K562 (cell line): ENCODE results near the gene COQ7.

Source experiments
- BCLAF1 ChIP-seq, 2 experiments: fragments of 450-650 bp in 1 of 2; IDR thresholded peaks; 2 replicates each; pipeline ENCODE4 v1.6.1; 2011 to 2017; ENCODE audit warnings: low read depth in 2 of 2, antibody characterized with exemption in 1 of 2, borderline replicate concordance in 1 of 2, low read length in 1 of 2, mild to moderate bottlenecking in 1 of 2, mixed read lengths in 1 of 2; ENCODE audit not compliant: control insufficient read depth in 1 of 2
- ESRRA ChIP-seq: fragments of 450-650 bp; IDR thresholded peaks from 2 replicates; pipeline ENCODE4 v1.6.1; 2014; ENCODE audit warnings: low read depth, mild to moderate bottlenecking, moderate library complexity, borderline replicate concordance
- EZH2 ChIP-seq: IDR thresholded peaks from 2 replicates; pipeline ENCODE4 v1.6.1; 2012; ENCODE audit warnings: low read depth, mild to moderate bottlenecking, inconsistent platforms, low read length, borderline replicate concordance
- HNRNPK ChIP-seq: fragments of 200-400 bp; formaldehyde crosslinking; IDR thresholded peaks from one replicate; pipeline ENCODE4 v1.6.1; 2018; ENCODE audit warnings: mild to moderate bottlenecking, low read depth, low read length; ENCODE audit not compliant: poor library complexity, severe bottlenecking
- MAZ ChIP-seq, 2 experiments: fragments of 450-650 bp in 1 of 2; sonication (generic) in 1 of 2; formaldehyde crosslinking; IDR thresholded peaks in 1 of 2; conservative IDR thresholded peaks in 1 of 2; 2 replicates each; pipeline versions ENCODE4 v1.4.0 to v1.5.0; 2020; ENCODE audit warnings: mild to moderate bottlenecking in 1 of 2, missing genetic modification reagents in 1 of 2
- NKRF ChIP-seq: fragments of 450-650 bp; IDR thresholded peaks from 2 replicates; pipeline ENCODE4 v1.6.1; 2016; ENCODE audit warnings: borderline replicate concordance
- NR1H2 ChIP-seq: sonication (generic); formaldehyde crosslinking; IDR thresholded peaks from 2 replicates; pipeline ENCODE4 v1.4.0; 2020; ENCODE audit warnings: mild to moderate bottlenecking, missing genetic modification reagents
- NUFIP1 ChIP-seq: fragments of 450-650 bp; IDR thresholded peaks from 2 replicates; pipeline ENCODE4 v1.6.1; 2018; ENCODE audit not compliant: partially characterized antibody
- POLR2A ChIP-seq: fragments of 450-650 bp; conservative IDR thresholded peaks from 2 replicates; pipeline ENCODE4 v1.6.1; 2016
- RBM22 ChIP-seq: fragments of 200-400 bp; formaldehyde crosslinking; IDR thresholded peaks from 2 replicates; pipeline ENCODE4 v1.6.1; 2018; ENCODE audit warnings: low read length, low read depth; ENCODE audit not compliant: poor library complexity, severe bottlenecking
- SNRNP70 ChIP-seq: fragments of 200-400 bp; formaldehyde crosslinking; optimal IDR thresholded peaks from 2 replicates; pipeline ENCODE3; 2017; ENCODE audit warnings: low read depth, low read length
- TRIM28 ChIP-seq: fragments of 450-650 bp; IDR thresholded peaks from 2 replicates; pipeline ENCODE4 v1.6.1; 2017
- ZNF224 ChIP-seq: sonication (generic); formaldehyde crosslinking; IDR thresholded peaks from 2 replicates; pipeline ENCODE4 v1.8.0; 2022; ENCODE audit warnings: mild to moderate bottlenecking, missing genetic modification reagents
- TF ChIP-seq, protein P1 (sequence below), 3 experiments: IDR thresholded peaks in 2 of 3; conservative IDR thresholded peaks in 1 of 3; 2 replicates each; pipeline ENCODE4 v1.5.1; 2011 to 2012; ENCODE audit warnings: low read length in 3 of 3, mild to moderate bottlenecking in 3 of 3, control low read depth in 2 of 3, improper control_type of control experiment in 1 of 3, inconsistent platforms in 1 of 3, low read depth in 1 of 3, mixed read lengths in 1 of 3, moderate library complexity in 1 of 3; ENCODE audit not compliant: insufficient read depth in 2 of 3

DNA sequence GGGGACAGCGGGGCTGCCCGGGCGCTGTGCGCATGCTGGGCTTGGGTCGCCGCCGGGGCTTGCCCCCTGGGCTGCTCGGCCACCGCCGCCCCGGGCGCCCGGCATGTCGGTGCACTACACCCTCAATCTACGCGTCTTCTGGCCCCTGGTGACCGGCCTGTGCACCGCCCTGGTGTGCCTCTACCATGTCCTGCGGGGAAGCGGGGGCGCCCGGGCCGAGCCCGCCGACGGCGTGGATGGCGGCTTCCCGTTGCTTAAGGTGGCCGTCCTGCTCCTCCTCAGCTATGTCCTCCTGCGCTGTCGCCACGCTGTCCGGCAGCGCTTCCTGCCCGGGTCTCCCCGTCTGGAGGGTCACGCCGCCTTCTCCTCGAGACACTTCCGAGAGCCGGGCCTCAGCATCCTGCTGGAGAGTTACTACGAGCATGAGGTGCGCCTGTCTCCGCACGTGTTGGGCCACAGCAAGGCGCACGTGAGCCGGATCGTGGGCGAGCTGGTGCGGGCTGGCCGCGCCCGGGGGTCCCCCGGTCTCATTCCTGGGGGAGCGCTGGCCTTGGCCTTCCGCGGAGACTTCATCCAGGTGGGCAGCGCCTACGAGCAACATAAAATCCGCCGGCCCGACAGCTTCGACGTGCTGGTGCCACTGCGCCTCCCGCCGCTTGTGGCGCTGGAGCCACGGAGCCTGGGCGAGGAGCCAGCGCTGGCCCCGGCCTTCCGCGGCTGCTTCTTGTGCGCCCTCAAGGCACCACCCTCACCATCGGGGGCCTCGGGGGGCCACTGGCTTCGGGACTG is 47.1 kb downstream of the COQ7 start:
- TF ChIP-seq NUFIP1 (no peak), EZH2 (no peak), HNRNPK (no peak), MAZ (CRISPR knock-in tag; conservative IDR thresholded peaks at IDR 0.05 in 1 of 2, IDR thresholded peaks at IDR 0.05 in 1 of 2) (no peak), NR1H2 (CRISPR knock-in tag) (no peak), POLR2A (no peak), SNRNP70 (no peak), ESRRA (no peak), TRIM28 (no peak), ZNF224 (CRISPR knock-in tag) (no peak), NKRF (no peak), BCLAF1 (IDR thresholded peaks at IDR 0.05; ENCODE audit: borderline replicate concordance in 1 of 2, control insufficient read depth in 1 of 2, low read depth in 2 of 2, low read length in 1 of 2) (no peak), RBM22 (no peak)
- TF ChIP-seq, protein P1, sequence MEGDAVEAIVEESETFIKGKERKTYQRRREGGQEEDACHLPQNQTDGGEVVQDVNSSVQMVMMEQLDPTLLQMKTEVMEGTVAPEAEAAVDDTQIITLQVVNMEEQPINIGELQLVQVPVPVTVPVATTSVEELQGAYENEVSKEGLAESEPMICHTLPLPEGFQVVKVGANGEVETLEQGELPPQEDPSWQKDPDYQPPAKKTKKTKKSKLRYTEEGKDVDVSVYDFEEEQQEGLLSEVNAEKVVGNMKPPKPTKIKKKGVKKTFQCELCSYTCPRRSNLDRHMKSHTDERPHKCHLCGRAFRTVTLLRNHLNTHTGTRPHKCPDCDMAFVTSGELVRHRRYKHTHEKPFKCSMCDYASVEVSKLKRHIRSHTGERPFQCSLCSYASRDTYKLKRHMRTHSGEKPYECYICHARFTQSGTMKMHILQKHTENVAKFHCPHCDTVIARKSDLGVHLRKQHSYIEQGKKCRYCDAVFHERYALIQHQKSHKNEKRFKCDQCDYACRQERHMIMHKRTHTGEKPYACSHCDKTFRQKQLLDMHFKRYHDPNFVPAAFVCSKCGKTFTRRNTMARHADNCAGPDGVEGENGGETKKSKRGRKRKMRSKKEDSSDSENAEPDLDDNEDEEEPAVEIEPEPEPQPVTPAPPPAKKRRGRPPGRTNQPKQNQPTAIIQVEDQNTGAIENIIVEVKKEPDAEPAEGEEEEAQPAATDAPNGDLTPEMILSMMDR (IDR thresholded peaks at IDR 0.05 in 2 of 3, conservative IDR thresholded peaks at IDR 0.05 in 1 of 3; ENCODE audit: insufficient read depth in 2 of 3, low read depth in 1 of 3, low read length in 3 of 3) = no peak
